ENCODE data around the gene TMEM62. TPM values are rescaled to one million over a fixed set of nuclear protein-coding genes. Genes with fewer than 3 reads are reported as not detected.

The TMEM62 gene
- total RNA-seq, 1 donor from 2014 or later: 26.1 TPM

DNA sequence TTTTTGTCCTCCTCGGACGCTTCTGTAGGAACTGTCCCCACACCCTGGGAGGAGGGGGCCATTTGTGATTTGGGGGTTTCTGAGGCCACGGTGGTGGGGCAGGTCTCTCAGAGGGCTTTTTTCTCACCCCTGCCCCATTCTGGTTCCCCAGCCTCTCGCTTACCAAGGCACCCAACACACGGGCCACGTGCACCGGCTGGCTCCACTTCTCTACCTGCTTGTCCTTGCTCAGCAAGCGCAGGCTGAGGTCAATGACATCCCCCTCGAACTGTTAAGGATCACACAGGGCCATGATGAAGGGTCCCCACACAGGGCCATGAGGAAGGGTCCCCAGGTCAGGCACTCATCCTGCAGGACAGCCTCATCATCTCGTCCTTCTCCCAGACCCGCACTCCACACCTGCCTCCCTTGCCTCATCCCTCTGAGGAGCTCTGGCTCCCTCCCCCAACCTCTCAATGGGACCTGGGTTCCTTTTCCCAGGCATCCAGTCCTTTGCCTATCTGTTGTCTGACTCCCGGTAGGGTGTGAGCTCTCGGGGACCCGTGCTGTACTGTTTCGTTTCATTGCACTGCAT lies 76.9 kb downstream of the TMEM62 start:
- FAIRE-seq (no peak), DNase-seq (ENCODE audit: low read depth) (no peak)
- H3K4me3 ChIP-seq (ENCODE audit: low read depth, low read length): no peak overlapping the region
- TF ChIP-seq, protein P1, sequence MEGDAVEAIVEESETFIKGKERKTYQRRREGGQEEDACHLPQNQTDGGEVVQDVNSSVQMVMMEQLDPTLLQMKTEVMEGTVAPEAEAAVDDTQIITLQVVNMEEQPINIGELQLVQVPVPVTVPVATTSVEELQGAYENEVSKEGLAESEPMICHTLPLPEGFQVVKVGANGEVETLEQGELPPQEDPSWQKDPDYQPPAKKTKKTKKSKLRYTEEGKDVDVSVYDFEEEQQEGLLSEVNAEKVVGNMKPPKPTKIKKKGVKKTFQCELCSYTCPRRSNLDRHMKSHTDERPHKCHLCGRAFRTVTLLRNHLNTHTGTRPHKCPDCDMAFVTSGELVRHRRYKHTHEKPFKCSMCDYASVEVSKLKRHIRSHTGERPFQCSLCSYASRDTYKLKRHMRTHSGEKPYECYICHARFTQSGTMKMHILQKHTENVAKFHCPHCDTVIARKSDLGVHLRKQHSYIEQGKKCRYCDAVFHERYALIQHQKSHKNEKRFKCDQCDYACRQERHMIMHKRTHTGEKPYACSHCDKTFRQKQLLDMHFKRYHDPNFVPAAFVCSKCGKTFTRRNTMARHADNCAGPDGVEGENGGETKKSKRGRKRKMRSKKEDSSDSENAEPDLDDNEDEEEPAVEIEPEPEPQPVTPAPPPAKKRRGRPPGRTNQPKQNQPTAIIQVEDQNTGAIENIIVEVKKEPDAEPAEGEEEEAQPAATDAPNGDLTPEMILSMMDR (IDR thresholded peaks at IDR 0.05; ENCODE audit: insufficient read depth, low read length, severe bottlenecking): no peak
- no peaks in the 10 kb centered on the region for H3K36me3 ChIP-seq (ENCODE audit: control insufficient read depth, insufficient read depth, low read length)
- peaks cover 9% of the 10 kb centered on the region for H3K27me3 ChIP-seq (ENCODE audit: control insufficient read depth, insufficient read depth, low read length)

DNA sequence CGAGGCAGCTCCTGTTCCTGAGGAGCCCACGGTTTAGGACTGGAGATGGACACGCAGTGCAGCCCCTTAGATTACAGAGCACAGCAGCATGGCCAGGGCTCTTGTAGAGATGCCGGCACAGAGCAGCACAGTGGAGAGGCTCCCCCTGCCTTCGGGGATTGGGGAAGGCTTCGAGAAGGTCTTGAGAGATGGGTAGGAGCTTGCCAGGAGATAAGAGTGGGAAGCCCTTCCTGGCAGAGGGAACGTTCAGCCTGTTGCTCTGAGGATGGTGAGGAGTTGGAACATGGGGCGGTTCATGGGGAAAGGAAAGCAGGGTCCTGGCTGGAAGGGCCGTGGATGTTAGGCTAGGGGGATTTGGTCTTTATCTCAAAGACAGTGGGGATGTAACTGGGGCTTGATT lies 77.4 kb downstream of the TMEM62 start:
- DNase-seq (ENCODE audit: low read depth) (no peak), FAIRE-seq (no peak)
- Histone ChIP-seq H3K36me3 (ENCODE audit: control insufficient read depth, insufficient read depth, low read length) (no peaks in the 10 kb centered on the region), H3K4me3 (ENCODE audit: low read depth, low read length) (no peak overlapping the region), H3K27me3 (ENCODE audit: control insufficient read depth, insufficient read depth, low read length) (peaks cover 9% of the 10 kb centered on the region)
- TF ChIP-seq, protein P1 (IDR thresholded peaks at IDR 0.05; ENCODE audit: insufficient read depth, low read length, severe bottlenecking): no peak

DNA sequence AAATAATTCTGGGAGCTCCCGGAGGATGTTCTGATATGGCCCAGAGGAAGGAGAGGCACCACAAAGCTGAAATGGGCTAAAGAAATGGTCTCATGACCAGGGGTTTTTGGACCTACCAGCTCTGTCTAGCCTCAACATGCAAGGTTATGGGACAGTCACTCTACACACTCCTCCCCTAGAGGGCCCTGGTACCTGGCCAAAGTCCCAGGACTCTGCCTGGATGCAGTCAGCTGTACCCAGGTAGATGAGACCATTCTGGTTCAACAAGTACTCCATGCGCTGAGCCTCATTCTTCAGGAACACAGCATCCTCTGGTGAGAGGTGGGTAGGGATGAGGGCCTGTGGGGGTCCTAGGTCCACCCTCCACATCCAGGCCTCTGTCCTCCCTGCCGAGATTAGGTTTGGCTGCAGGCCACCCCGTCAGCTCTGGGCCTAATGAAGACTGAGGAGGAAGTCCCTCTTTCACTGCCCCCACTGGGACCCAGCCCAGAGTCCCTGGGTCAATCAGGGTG lies 77.9 kb downstream of the TMEM62 start:
- no peaks in the 10 kb centered on the region for H3K36me3 ChIP-seq (ENCODE audit: control insufficient read depth, insufficient read depth, low read length)
- DNase-seq (ENCODE audit: low read depth): no peak
- FAIRE-seq: no peak
- no peak overlapping the region for H3K4me3 ChIP-seq (ENCODE audit: low read depth, low read length)
- TF ChIP-seq, protein P1 (IDR thresholded peaks at IDR 0.05; ENCODE audit: insufficient read depth, low read length, severe bottlenecking): no peak
- H3K27me3 ChIP-seq (ENCODE audit: control insufficient read depth, insufficient read depth, low read length): peaks cover 9% of the 10 kb centered on the region

DNA sequence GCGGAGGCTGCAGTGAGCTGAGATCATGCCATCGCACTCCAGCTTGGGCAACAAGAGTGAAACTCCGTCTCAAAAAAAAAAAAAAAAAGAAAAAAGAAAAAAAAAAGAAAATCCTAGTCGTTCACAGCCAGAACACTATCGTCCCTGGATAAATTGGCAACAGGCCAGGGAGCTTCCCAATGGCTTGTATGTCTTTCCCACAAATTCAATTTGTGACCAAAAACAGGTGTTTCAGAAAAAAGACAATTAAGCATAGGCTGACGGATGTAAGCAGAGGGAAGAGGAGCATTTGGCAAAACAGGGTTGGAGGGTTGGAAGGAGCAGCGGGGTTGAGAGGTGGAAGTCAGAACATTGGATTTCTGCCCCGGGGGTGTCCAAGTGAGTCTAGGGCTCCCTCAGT lies 78.9 kb downstream of the TMEM62 start:
- Histone ChIP-seq H3K4me3 (ENCODE audit: low read depth, low read length) (no peak overlapping the region), H3K27me3 (ENCODE audit: control insufficient read depth, insufficient read depth, low read length) (peaks cover 7% of the 10 kb centered on the region), H3K36me3 (ENCODE audit: control insufficient read depth, insufficient read depth, low read length) (no peaks in the 10 kb centered on the region)
- DNase-seq (ENCODE audit: low read depth) (no peak), FAIRE-seq (no peak)
- TF ChIP-seq, protein P1 (IDR thresholded peaks at IDR 0.05; ENCODE audit: insufficient read depth, low read length, severe bottlenecking): no peak

DNA sequence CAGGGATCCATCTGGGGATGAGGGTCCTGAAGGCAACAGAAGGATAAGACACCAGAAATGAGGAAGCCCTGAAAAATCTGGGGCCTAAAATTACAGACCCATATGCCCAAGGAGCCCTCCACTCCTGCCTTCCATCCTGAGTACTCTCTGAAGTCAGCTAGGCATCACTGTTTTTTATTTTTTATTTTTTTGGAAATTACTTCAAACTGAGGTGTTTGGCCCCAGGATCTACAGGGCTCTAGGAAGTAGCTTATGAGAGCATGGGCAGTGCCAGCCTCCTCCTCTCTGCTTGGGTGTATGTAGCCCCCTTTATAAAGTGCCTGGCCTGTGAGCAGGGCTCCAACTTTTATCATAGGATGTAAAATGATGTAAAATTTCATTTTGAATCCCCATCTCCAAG lies 79.6 kb downstream of the TMEM62 start:
- FAIRE-seq: no peak
- H3K36me3 ChIP-seq (ENCODE audit: control insufficient read depth, insufficient read depth, low read length): no peaks in the 10 kb centered on the region
- TF ChIP-seq, protein P1 (IDR thresholded peaks at IDR 0.05; ENCODE audit: insufficient read depth, low read length, severe bottlenecking): no peak
- H3K27me3 ChIP-seq (ENCODE audit: control insufficient read depth, insufficient read depth, low read length): peaks cover under 1% of the 10 kb centered on the region
- DNase-seq (ENCODE audit: low read depth): no peak
- no peak overlapping the region for H3K4me3 ChIP-seq (ENCODE audit: low read depth, low read length)

DNA sequence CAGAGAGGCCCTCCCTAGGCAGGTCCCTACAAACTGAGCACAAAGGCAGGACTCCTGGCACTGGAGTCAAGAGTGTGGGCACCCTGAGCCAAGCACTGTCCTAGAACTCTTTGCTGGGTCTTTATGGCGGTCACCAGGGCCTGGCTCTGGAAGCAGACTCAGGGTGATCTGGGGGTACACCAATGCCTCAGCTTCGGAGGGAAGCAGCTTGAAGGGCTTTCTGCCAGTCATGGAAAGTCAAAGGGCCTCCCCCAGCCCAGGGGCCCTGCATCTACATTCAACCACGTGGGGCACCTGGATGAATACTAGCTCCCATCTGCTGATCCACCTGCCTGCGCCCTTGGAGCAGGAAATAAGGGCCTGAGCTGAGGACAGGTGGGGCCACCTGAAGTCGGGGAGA lies 80.1 kb downstream of the TMEM62 start:
- no peaks in the 10 kb centered on the region for H3K27me3 ChIP-seq (ENCODE audit: control insufficient read depth, insufficient read depth, low read length)
- H3K36me3 ChIP-seq (ENCODE audit: control insufficient read depth, insufficient read depth, low read length): no peaks in the 10 kb centered on the region
- TF ChIP-seq, protein P1 (IDR thresholded peaks at IDR 0.05; ENCODE audit: insufficient read depth, low read length, severe bottlenecking): no peak
- FAIRE-seq (no peak), DNase-seq (ENCODE audit: low read depth) (no peak)
- no peak overlapping the region for H3K4me3 ChIP-seq (ENCODE audit: low read depth, low read length)
